HG03558 (cell line): ENCODE results near the gene HSD17B14.
"Not testable (repeated sequence)": the region's sequence is repeated elsewhere in the genome, so short reads cannot be mapped to it uniquely, and the experiment has no call there.

Experiments used
- ATAC-seq: cut with Tn5 transposase; IDR thresholded peaks from one replicate; pipeline ENCODE4 v1.9.1; 2021; ENCODE audit warnings: moderate number of reproducible peaks; ENCODE audit not compliant: unreplicated experiment; ENCODE audit errors: extremely low read depth

HSD17B14 gene

DNA sequence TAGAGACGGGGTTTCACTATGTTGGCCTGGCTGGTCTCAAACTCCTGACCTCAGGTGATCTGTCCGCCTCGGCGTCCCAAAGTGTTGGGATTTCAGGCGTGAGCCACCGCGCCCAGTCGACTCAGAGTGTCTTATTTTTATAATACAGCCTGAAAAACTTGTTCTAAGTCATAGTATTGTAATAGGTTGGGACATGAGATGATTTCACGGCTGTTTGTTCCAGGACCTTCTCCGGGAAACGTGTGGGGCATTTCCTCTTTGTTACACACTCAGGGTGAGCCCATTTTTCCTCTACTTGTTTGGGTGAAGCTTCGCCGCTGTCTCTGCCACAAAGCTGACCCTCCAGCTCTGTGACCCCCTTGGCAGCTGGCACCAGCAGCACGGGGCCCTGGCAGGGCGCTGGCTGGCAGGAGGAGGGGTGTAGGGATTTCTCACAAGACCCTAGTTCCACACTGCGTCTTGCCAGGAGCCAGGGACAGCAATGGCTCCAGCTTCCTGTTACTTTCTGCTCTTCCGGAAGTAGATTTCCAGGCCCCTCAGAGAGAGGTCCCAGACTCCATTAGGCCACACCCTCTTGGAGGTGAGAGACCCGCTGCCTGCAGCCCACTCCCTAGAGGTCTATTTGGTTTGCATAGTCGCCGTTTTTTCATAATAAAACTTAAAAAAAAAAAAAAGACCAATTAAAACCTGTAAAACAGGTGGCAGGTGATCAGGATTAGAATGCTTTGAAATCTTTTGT is 65.4 kb downstream of the HSD17B14 start:
- no peak for ATAC-seq

DNA sequence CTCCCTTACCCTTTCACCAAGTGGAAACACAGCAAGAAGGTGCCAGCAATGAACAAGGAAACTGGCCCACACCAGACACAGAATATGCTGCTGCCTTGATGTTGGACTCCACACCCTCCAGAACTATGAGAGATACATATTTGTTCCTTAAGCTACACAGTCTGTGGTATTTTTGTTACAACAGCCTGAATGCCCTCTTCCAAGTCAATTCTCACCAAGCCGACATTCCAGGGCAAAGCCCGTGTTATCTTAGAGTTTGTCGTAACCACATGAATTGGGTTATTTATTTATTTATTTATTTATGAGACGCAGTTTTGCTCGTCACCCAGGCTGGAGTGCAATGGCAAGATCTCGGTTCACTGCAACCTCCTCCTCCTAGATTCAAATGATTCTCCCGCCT is 66.0 kb downstream of the HSD17B14 start:
- no peak for ATAC-seq

DNA sequence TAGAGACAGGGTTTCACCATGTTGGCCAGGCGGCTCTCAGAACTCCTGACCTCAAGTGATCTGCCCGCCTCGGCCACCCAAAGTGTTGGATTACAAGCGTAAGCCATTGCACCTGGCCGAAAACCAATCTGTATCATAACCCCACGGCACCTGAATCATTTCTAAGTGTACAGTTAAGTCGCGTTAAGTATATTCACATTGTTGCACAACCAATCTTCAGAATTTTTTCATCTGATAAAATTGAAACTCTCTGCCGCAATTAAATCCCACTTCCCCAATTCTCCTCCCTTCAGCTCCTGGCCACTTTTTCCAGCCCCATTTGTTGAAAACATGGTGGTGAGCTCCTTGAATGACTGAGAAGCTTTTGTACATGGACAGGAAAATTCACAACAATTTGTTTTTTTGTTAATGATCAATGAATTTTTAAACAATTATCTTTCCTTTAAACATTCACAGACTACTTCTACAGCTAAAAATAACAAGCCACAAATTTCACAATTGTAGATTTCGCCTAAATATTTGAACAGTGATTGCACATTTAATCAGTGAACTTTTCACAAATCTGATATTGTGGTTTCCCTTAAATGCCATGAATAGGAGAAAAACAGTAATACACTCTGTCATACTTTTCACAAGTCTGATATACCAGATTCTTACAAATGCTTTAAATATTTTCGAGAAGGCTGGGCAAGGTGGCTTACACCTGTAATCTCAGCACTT is 67.1 kb downstream of the HSD17B14 start:
- no peak for ATAC-seq

DNA sequence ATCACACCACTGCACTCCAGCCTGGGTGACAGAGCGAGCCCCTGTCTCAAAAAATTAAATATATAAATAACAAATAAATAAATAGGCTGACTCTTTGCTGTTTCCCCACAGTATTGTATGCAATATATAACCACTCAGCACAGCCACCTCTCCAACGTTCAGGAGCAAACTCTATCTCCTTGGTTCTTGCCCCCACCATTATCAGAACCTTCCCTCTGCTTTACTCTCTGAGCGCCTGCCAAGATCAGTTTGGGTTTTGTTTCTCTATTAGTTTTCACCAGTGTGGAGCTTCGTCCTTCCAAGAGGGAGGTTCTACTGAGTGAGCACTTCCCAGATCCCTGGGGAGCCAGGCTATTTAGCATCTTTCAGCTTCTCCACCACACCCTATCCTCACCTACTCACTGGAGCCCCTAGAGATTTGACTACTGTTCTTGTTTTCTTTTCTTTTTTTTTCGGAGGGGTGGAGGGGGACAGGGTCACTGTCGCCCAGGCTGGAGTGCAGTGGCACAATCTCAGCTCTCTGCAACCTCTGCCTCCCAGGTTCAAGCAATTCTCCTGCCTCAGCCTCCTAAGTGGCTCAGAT is 68.0 kb downstream of the HSD17B14 start:
- ATAC-seq = not testable (repeated sequence)

DNA sequence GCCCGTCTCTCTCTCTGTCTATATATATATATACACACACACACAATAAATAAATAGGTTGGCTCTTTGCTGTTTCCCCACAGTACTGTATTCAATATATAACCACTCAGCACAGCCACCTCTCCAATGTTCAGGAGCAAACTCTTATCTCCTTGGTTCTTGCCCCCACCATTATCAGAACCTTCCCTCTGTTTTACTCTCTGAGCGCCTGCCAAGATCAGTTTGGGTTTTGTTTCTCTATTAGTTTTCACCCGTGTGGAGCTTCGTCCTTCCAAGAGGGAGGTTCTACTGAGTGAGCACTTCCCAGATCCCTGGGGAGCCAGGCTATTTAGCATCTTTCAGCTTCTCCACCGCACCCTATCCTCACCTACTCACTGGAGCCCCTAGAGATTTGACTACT is 70.5 kb downstream of the HSD17B14 start:
- ATAC-seq = not testable (repeated sequence)
